MM.1S (cell line): ENCODE data around the gene HACL1.

Experiments
- DNase-seq: peaks from one replicate; pipeline ENCODE4 v3.0.0-alpha.2; 2015
- H2AFZ ChIP-seq: fragments of 300-600 bp; sonication (generic); 2 replicates; pipeline ENCODE4 v1.6.0; 2016; ENCODE audit warnings: antibody characterized with exemption, low read length
- H3F3A ChIP-seq: fragments of 300-600 bp; sonication (generic); 2 replicates; pipeline ENCODE4 v1.6.1; 2016; ENCODE audit warnings: mild to moderate bottlenecking, antibody characterized with exemption, low read length, moderate library complexity, mixed read lengths; ENCODE audit not compliant: insufficient read depth
- H3K27ac ChIP-seq: fragments of 300-600 bp; sonication (generic); 2 replicates; pipeline ENCODE4 v1.5.1; 2016; ENCODE audit warnings: mild to moderate bottlenecking, low read length
- H3K27me3 ChIP-seq: fragments of 300-600 bp; sonication (generic); replicated peaks from 2 replicates; pipeline ENCODE4 v1.6.0; 2016; ENCODE audit warnings: low read length; ENCODE audit not compliant: insufficient read depth
- H3K36me3 ChIP-seq: fragments of 300-600 bp; sonication (generic); replicated peaks from 2 replicates; pipeline ENCODE4 v1.6.1; 2016; ENCODE audit warnings: mild to moderate bottlenecking, low read length, mixed read lengths; ENCODE audit not compliant: insufficient read depth
- H3K4me1 ChIP-seq: fragments of 300-600 bp; sonication (generic); 2 replicates; pipeline ENCODE4 v1.6.1; 2016; ENCODE audit warnings: low read length, mixed read lengths
- H3K4me2 ChIP-seq: fragments of 300-600 bp; sonication (generic); 2 replicates; pipeline ENCODE4 v1.6.0; 2016; ENCODE audit warnings: low read depth, low read length
- H3K4me3 ChIP-seq: fragments of 300-600 bp; sonication (generic); 2 replicates; pipeline ENCODE4 v1.5.1; 2016; ENCODE audit warnings: low read length, mixed read lengths
- H3K79me2 ChIP-seq: fragments of 300-600 bp; sonication (generic); 2 replicates; pipeline ENCODE4 v1.6.1; 2016; ENCODE audit warnings: mixed run types, low read length, mixed read lengths
- H3K9ac ChIP-seq: fragments of 300-600 bp; sonication (generic); 2 replicates; pipeline ENCODE4 v1.6.1; 2016; ENCODE audit warnings: low read length, mixed read lengths
- H3K9me2 ChIP-seq: fragments of 300-600 bp; sonication (generic); replicated peaks from 2 replicates; pipeline ENCODE4 v1.6.1; 2016; ENCODE audit warnings: mild to moderate bottlenecking, low read length, mixed read lengths; ENCODE audit not compliant: insufficient read depth
- H3K9me3 ChIP-seq: fragments of 300-600 bp; sonication (generic); replicated peaks from 2 replicates; pipeline ENCODE4 v1.6.1; 2016; ENCODE audit warnings: mild to moderate bottlenecking, low read length, mixed read lengths; ENCODE audit not compliant: insufficient read depth
- H4K20me1 ChIP-seq: fragments of 300-600 bp; sonication (generic); 2 replicates; pipeline ENCODE4 v1.6.1; 2016; ENCODE audit warnings: mild to moderate bottlenecking, low read length, moderate library complexity, mixed read lengths; ENCODE audit not compliant: insufficient read depth
- EZH2 ChIP-seq: fragments of 300-600 bp; sonication (generic); optimal IDR thresholded peaks from 2 replicates; pipeline ENCODE3; 2017; ENCODE audit warnings: low read depth, mild to moderate bottlenecking, antibody characterized with exemption, low read length, mixed read lengths
- EZH2phosphoT487 ChIP-seq: fragments of 300-600 bp; sonication (generic); IDR thresholded peaks from 2 replicates; pipeline ENCODE4 v1.6.1; 2018; ENCODE audit warnings: antibody characterized with exemption, low read length
- TF ChIP-seq, protein P1 (sequence below): fragments of 300-600 bp; sonication (generic); IDR thresholded peaks from 2 replicates; pipeline ENCODE4 v1.5.1; 2016; ENCODE audit warnings: antibody characterized with exemption, low read length, mixed read lengths

Gene HACL1

DNA sequence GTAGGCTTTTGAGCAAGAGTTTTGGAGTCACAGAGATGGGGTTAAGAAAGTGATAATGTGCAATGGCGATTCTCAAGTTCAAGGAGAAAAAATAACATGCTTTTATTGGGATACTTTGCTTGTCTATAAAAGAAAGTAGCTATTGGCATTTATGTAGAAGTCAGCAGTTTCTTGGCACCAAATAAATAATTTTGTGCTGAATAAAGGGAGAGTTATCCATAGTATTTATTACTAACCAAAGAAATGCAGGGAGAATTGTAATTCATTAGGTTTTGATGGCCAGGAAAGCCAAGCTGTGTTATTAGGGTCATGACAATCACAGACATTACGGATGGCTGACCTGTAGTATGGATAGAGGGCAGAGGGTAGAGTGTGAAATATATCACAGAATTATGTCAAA is 33.3 kb upstream of the HACL1 start:
- Histone ChIP-seq H3K4me3 (no peak overlapping the region), H3K36me3 (no peaks in the 10 kb centered on the region), H3K79me2 (no peaks in the 10 kb centered on the region), H3K9ac (no peak overlapping the region), H2AFZ (no peak overlapping the region), H3K4me1 (peaks cover 29% of the 10 kb centered on the region), H4K20me1 (no peaks in the 10 kb centered on the region), H3F3A (peaks cover 10% of the 10 kb centered on the region), H3K9me2 (no peaks in the 10 kb centered on the region), H3K27me3 (no peaks in the 10 kb centered on the region), H3K27ac (no peak overlapping the region), H3K4me2 (no peak overlapping the region), H3K9me3 (no peaks in the 10 kb centered on the region)
- no peak for DNase-seq
- no peak for TF ChIP-seq EZH2
- TF ChIP-seq, protein P1, sequence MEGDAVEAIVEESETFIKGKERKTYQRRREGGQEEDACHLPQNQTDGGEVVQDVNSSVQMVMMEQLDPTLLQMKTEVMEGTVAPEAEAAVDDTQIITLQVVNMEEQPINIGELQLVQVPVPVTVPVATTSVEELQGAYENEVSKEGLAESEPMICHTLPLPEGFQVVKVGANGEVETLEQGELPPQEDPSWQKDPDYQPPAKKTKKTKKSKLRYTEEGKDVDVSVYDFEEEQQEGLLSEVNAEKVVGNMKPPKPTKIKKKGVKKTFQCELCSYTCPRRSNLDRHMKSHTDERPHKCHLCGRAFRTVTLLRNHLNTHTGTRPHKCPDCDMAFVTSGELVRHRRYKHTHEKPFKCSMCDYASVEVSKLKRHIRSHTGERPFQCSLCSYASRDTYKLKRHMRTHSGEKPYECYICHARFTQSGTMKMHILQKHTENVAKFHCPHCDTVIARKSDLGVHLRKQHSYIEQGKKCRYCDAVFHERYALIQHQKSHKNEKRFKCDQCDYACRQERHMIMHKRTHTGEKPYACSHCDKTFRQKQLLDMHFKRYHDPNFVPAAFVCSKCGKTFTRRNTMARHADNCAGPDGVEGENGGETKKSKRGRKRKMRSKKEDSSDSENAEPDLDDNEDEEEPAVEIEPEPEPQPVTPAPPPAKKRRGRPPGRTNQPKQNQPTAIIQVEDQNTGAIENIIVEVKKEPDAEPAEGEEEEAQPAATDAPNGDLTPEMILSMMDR = no peak
- TF ChIP-seq EZH2phosphoT487 = no peak

DNA sequence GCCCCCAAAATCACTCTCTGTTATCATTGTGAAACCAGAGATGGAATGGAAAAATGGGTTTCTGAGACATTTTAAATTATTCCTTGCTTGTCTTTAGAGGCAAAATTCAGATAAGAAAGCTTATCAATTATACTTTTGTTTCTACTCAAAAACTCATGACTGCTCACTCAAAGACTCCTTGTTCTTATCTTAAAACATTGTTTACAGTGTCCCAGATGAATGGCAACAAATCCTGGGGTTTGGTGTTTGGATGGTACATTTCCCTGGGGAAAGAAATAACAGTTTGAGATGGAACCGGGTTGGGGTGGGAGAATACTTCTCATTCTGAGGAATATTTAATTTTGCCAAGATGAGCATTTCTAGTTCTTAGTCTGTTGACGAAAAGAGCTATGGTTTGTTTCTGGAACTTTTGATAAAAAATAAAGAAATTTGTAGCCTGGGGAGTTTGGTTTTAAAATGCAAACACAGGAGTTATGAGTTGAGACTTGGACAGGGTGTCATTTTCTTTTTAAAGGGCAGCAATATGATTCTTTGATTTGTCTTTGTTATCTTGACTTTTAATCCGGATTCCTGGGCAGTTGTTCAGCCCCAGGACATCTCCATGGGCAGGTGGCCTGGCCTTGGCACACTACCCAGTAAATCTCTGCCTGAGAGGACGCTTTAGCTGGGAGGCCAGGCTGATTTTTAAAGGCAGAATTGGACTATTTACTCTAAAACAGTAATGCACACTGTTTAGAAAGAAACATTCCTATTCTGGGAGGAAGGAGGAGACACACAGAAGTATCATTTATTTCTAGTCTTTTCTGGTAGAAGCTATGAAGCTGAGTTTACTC is 32.6 kb upstream of the HACL1 start:
- no peaks in the 10 kb centered on the region for H3K27me3 ChIP-seq
- no peaks in the 10 kb centered on the region for H3K36me3 ChIP-seq
- H3K27ac ChIP-seq = no peak overlapping the region
- no peak for TF ChIP-seq EZH2phosphoT487
- no peak for TF ChIP-seq EZH2
- TF ChIP-seq, protein P1 = no peak
- H3K9ac ChIP-seq = no peak overlapping the region
- no peaks in the 10 kb centered on the region for H3K9me2 ChIP-seq
- H3F3A ChIP-seq = peaks cover 10% of the 10 kb centered on the region
- no peaks in the 10 kb centered on the region for H3K79me2 ChIP-seq
- H3K4me1 ChIP-seq = peaks cover 29% of the 10 kb centered on the region
- H4K20me1 ChIP-seq = no peaks in the 10 kb centered on the region
- DNase-seq = no peak
- no peak overlapping the region for H3K4me2 ChIP-seq
- no peaks in the 10 kb centered on the region for H3K9me3 ChIP-seq
- no peak overlapping the region for H2AFZ ChIP-seq
- H3K4me3 ChIP-seq = no peak overlapping the region

DNA sequence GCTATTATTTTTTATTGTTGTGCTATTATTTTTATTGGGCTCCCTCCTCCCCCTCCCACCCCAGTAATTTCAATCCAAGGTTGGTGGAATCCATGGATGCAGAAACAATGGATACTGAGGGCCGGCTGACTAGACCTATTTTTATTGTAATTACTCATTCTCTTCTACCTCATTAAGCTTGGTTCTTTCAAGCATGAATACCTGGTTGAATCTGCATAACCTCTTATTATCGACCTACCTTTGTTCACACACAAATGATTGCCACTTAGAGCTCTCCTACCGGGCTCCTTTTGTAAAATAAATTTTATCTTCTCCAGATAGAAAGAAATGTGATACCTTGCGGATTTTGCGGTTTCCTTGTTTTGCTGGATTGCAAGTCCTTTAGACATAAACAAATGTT is 31.8 kb upstream of the HACL1 start:
- no peak overlapping the region for H3K4me2 ChIP-seq
- no peak overlapping the region for H3K27ac ChIP-seq
- peaks cover 10% of the 10 kb centered on the region for H3F3A ChIP-seq
- no peaks in the 10 kb centered on the region for H3K27me3 ChIP-seq
- H3K9ac ChIP-seq = no peak overlapping the region
- no peaks in the 10 kb centered on the region for H3K9me3 ChIP-seq
- H3K79me2 ChIP-seq = no peaks in the 10 kb centered on the region
- no peak overlapping the region for H3K4me3 ChIP-seq
- H4K20me1 ChIP-seq = no peaks in the 10 kb centered on the region
- TF ChIP-seq, protein P1 = no peak
- no peak for TF ChIP-seq EZH2
- no peak for TF ChIP-seq EZH2phosphoT487
- no peaks in the 10 kb centered on the region for H3K9me2 ChIP-seq
- no peak for DNase-seq
- peaks cover 22% of the 10 kb centered on the region for H3K4me1 ChIP-seq
- no peak overlapping the region for H2AFZ ChIP-seq
- no peaks in the 10 kb centered on the region for H3K36me3 ChIP-seq
